ENCODE results near the gene SLC22A5. TPM values are rescaled to one million over a fixed set of nuclear protein-coding genes. Genes with fewer than 3 reads are reported as not detected.

SLC22A5 gene
- total and polyA plus RNA-seq, 9 of the 15 experiments (the other 6 are each of a cell fraction or from before 2014, with no cell fraction given): 3.0 to 16.6 (median 8.3) TPM

- no peak for TF ChIP-seq PRMT5 (CRISPR knock-in tag; IDR thresholded peaks at IDR 0.05)
- TF ChIP-seq THRA (IDR thresholded peaks at IDR 0.05): no peak
- TF ChIP-seq FOXP4 (CRISPR knock-in tag; IDR thresholded peaks at IDR 0.05; ENCODE audit: borderline replicate concordance): no peak
- TF ChIP-seq EHMT2 (IDR thresholded peaks at IDR 0.05): no peak
- TF ChIP-seq ARID4B (CRISPR knock-in tag; IDR thresholded peaks at IDR 0.05): peak; percentile 77; the same call in 1 of the 2 replicates
- no peak for TF ChIP-seq KLF10 (CRISPR knock-in tag; IDR thresholded peaks at IDR 0.05)
- no peak; a peak in 2 of 4 replicates for TF ChIP-seq HDAC1 (IDR thresholded peaks at IDR 0.05)
- TF ChIP-seq FOXK2 (conservative IDR thresholded peaks at IDR 0.05 in 1 of 2, IDR thresholded peaks at IDR 0.05 in 1 of 2; ENCODE audit: low read depth in 2 of 2): peak in 1 of 2 experiments; percentile 42; a peak in 1 of 4 replicates
- no peak; the same call in 1 of the 2 replicates for TF ChIP-seq CBX5 (IDR thresholded peaks at IDR 0.05; ENCODE audit: borderline replicate concordance, low read depth)
- peak; percentile 91 for TF ChIP-seq TEAD4 (IDR thresholded peaks at IDR 0.05; ENCODE audit: low read length)
- peak; percentile 83; the same call in 1 of the 2 replicates for TF ChIP-seq TEAD4 (CRISPR knock-in tag; IDR thresholded peaks at IDR 0.05; ENCODE audit: borderline replicate concordance)
- no peak for TF ChIP-seq ZNF785 (CRISPR knock-in tag; IDR thresholded peaks at IDR 0.05)
- no peak for TF ChIP-seq ZNF217 (CRISPR knock-in tag; IDR thresholded peaks at IDR 0.05)
- no peak for TF ChIP-seq ZNF830 (CRISPR knock-in tag; IDR thresholded peaks at IDR 0.05)
- TF ChIP-seq EP300 (IDR thresholded peaks at IDR 0.05; ENCODE audit: low read length): peak; percentile 83; the same call in 1 of the 2 replicates
- peak in 1 of 2 experiments; percentile 29; a peak in 1 of 4 replicates for TF ChIP-seq MNT (conservative IDR thresholded peaks at IDR 0.05)
- peak; percentile 89 to 91 for TF ChIP-seq KDM1A (IDR thresholded peaks at IDR 0.05)
- TF ChIP-seq RBBP5 (IDR thresholded peaks at IDR 0.05; ENCODE audit: borderline replicate concordance, insufficient read depth, low read length, poor library complexity, severe bottlenecking): no peak
- TF ChIP-seq HDAC6 (IDR thresholded peaks at IDR 0.05; ENCODE audit: low read depth, low read length): no peak
- TF ChIP-seq ZZZ3 (IDR thresholded peaks at IDR 0.05): no peak
Measured at GRCh38 chr5:132426525-132427138, 57.1 kb downstream of the SLC22A5 start (continued).
